ENCODE results near the gene SH3BGR. TPM values are rescaled to one million over a fixed set of nuclear protein-coding genes. Genes with fewer than 3 reads are reported as not detected.

Gene SH3BGR
- polyA plus RNA-seq, 10 donors, result 102 to 237 (median 191) TPM

DNA sequence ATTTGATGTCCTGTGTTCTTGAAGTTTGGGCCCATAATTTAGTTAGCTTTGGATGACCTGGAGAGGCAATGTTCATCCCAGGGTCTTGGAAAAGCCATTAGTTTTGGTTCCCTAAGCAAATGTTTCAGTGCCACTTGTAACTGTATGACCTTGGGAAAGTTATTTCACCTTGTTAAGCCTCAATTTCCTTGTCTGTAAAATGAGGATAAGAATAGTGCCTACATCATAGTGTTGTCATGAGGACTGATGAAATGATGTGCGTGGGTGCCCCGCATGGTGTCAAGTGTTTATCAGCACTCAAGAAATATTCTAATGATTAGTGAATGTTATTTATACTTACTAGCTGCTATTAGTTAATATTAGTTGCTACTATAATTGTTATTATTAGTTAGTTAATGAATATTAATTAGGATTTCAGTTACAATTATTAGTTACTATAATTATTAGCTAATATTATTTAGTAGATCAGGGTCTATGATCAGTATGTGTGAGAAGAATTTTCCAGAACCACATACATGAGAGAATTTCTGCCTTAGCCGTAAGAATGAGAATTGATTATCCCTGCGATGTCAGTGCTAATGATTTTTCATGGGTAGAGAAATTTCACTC is 1.9 kb downstream of the SH3BGR start:
- no peak for DNase-seq

DNA sequence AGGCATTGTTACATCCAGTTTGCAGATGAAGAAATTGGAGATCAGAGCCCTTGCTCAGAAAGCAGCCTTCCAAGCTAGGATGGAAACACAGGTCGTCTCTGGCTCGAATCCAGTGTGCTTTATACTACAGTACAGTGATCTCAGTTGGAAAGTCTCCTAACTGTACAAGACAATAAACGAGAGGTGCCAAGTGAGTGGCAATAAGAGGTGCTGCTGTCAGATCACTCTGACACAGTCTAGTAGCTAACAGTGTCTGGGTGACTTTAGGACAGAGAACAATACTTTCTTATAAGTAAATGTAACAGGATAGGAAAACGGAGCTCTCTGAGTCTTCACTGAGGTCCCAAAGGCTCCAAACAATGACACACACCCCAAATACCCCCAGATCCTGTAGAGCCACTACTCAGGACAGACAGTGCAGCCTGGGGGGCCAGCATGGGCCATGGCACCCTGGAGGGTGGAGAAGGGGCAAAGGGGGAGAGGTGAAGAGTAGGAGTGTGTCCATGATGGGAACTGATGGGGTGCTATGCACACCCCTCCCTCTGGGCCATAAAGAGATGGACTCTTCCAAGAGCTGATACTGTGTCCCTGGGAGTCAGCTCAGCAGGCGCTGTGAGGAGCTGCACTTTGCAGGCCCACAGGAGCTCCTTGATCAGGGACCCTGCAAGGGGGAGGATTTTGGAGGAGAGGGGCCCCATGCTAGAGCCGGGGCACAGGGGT is 3.3 kb downstream of the SH3BGR start:
- no peak for DNase-seq

DNA sequence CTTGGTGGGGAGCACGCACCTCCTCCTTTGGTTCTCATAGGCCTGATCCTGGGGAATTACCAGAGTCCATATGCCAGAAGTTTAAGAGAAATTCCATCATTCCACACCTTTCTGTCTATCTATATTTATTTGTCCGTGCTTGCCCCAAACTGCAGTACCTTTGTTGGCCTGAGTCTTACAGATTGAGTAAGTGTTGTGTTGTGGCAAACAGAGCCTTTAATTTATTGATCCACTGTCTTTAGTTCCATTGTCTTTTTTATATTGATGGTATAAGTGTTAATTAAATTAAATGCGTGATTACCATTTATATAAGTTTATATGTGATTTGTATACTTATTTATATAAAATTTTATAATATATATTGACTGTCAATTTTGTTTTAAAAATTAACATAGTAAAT is 4.9 kb downstream of the SH3BGR start:
- no peak for DNase-seq

DNA sequence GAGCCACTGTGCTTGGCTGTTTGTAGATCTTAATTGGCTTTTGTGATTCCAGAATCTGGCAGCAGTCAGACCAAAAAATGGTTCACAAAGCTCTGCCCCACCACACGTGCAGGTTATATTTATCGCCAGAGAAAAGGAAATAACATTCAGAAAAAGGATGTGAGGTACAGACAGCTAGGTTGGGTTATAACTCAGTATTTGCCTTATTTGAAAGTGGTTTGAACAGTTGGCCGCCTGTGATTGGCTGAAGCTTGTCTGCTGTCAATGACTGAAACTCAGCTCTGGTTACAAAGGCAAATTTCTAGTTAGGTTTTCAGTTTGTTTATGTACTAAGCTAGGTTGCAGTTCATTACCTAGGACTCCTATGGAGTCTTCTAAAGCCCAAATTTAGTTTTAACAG is 9.6 kb downstream of the SH3BGR start:
- no peak for DNase-seq

DNA sequence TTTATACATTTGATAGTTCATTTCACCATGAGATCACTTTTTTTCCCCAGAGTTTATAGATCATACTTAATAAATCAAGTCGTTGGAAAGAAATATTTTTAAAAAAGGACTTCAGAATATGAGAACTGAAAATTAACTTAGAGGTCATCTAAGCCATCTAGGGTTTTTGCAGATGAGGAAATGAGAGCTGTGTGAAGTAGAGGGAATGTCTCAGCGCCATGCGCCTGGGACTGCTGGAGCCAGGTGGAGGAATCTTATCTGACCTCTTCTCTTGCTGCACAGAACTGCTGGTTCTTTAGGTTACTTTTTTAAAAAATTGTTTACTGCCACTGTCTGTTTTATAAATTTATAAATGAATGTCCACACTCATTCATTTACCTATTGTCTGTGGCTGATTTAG is 11.5 kb downstream of the SH3BGR start:
- no peak for DNase-seq

DNA sequence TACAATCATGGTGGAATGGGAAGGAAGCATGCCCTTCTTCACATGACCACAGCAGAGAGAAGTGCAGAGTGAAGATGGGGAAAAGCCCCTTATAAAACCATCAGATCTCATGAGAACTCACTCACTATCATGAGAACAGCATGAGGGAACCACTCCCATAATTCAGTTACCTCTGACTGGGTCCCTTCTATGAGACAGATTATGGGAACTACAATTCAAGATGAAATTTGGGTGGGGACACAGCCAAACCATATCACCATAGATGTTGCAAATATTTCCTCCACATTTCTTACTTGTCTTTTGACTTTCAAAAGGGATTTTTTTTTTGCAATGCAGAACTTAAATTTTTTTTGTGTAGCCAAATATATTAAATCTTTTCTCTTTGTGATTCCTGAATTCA is 14.8 kb downstream of the SH3BGR start:
- DNase-seq, result no peak

DNA sequence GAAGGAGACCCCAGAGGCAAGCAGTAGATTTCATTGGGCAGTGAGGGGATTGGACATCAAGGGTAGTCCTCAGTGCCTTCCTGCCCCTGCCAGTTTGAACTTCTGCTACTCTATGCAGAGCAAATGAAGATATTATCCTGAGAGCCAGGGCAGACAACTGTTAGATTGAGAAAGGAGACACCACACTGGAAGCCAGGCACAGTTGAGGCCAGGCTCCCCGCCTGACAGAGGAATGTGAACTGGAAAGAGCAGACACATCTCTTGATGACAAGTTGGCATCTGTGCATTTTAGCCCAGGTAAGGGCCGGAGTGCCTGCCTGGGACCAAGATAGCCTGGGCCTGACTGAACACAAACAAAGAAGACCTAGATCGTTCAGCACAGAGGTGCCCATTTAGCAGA is 16.0 kb downstream of the SH3BGR start:
- no peak for DNase-seq

DNA sequence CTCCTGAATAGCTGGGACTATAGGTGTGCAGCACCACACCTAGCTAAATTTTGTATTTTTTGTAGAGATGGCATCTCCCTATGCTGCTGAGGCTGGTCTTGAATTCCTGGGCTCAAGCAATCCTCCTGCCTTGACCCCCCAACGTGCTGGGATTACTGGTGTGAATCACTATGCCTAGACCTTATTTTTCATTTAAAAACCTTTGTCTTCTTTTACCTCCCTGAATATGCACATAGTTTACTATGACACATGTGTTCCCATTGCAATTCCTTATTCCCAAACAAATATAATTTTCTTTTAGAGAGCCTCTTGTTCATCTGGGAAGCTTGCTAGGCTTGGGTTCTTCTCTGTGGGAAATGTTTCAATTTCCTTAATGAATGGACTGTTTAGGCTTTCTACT is 16.8 kb downstream of the SH3BGR start:
- no peak for DNase-seq

DNA sequence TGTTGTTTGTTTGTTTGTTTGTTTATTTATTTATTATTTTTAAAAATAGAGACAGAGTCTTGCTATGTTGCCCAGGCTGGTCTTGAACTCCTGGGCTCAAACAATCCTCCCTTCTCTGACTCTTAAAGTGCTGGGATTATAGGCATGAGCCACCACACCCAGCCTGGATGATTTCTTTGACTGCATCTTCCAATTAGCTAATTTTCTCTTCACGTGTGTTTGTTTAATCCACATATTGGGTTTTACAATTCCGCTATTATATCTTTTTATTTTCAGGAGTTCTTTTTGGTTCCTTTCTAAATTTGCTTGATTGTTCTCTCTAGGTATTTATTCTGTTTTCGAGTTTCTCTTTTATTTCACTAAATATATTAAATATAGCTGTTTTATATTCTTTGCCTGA is 19.8 kb downstream of the SH3BGR start:
- no peak for DNase-seq

DNA sequence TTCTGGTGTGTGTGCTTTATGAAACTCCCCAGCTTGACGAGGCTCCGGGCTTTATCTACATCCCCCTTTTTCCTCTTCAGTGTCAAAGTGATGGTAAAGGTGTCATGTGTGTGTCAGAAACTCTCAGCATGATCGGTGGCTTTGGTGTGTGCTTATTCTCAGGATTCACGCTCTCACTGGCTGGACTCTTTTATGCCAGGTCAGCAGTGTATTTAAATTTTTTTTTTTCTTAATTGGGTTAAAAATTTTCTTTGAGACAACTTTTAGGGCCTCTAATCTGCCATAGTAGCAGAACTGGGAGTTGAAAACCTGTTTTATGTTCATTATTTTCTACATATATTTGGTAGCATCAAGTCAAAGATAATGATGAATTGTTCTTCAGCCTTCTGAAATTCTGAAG is 21.0 kb downstream of the SH3BGR start:
- no peak for DNase-seq

DNA sequence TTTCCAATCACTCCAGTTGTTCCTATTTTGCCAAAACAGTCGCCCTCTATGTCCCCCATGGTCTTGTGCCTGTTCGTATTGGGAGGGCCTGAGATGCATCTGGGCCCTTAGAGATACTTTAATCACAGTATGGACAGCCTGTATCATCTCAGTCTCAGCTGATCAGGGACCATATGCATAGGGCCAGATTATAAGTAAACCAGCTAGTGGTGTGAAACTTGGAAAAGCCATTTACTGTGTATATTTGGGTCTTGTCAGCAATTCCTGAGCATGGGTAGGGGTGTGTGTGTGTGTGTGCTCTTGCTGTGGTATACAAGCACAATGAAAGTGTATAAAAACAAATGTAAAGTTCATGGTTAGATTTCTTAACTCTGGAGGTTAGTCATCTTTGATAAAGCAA is 22.8 kb downstream of the SH3BGR start:
- DNase-seq, result no peak

DNA sequence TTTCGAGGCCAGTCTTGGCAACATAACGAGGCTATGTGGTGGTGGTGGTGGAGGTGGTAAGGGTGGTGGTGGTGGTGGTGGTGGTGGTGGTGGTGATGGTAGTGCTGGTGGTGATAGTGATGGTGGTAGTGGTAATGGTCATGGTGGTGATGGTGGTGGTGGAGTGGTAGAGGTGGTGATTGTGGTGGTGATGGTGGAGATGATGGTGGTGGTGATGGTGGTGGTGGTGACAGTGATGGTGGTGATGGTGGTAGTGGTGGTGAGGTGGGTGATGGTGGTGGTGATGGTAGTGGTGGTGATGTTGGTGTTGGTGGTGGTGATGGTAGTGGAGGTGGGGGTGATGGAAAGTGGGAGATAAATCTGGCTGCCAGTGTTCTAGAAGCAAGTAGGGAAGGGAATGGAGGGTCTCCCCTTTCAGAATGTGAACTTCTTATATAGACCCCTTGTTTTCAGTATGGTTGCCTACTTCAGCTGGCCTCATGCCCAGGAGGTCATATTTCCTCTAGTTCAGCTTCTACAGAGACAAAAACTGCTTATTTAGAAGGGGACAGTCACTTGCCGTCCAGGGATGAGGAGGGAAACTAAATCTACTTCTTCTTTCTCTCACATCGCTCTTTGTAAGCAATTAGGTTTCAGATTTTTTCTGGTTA is 27.5 kb downstream of the SH3BGR start:
- DNase-seq, result no peak

DNA sequence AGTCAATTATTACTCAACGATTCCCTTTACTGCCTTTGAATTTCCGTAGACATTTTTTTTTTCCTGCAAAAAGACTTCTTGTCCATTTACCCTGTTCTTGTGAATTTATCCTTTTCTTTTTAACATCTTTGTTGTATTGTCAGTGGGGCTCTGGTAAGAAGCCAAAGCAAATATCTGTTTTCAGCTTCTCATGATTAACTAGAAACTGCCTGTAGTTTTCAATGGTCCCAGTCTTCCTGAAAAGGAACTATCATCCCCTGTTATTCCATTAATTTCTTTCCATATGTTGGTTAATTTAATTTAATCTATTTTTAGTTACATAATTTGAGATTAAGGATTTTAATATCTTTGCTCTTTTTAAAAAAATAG is 28.0 kb downstream of the SH3BGR start:
- DNase-seq, result no peak

DNA sequence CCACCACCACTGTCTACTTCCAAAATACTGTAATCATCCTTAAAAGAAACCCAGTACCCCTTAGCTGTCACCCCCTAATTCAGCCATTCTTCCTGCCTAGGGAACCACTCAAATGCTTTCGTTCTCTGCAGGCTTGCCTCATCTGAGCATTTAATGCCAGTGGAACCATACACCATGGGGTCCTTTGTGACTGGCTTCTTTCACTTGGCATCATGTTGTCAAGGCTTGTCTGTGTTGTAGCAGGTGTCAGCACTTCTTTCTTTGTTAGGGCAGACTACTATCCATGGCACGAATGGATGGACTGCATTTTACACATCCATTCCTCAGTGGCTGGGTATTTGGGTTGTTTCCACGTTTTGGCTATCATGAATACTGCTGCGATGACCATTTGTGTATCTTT is 28.5 kb downstream of the SH3BGR start:
- no peak for DNase-seq

DNA sequence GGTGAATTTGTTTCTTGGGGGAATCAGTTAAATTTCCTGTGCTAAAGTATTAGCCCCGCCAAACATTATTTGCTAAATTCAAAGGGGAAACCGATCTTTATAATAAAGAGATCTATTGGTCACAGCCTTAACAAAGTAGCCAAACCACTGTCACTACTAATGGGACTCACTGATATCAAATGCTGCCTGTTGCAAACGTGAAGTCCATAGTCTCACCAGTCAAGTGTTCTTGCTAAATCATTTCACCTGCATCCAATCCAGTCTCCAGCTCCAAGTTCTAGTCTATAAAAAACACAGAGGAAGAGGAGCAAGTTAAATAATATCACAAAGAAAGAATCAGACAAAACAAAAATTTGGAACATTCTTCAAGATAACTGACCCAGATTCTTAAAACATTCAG is 30.1 kb downstream of the SH3BGR start:
- no peak for DNase-seq

DNA sequence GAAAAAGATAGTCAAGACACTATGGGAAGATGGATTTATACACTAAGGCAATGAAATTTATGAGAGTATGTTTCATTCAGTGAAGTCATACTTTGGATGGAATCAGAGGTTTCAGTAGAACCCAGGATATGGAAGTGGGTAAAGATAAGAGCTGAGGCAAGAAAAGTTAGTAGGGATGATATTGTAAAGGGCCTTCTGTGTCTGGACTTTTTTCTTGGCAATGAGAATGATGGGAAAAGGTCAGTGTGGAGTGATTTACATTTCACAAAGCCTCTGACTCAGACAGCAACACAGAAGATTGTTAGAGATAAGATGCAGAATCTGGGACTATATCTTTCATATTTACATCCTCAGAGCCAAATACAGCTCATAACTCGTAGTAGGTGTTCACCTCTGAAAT is 32.1 kb downstream of the SH3BGR start:
- DNase-seq, result peak in 2 of 3 donors; percentile 10 to 37

DNA sequence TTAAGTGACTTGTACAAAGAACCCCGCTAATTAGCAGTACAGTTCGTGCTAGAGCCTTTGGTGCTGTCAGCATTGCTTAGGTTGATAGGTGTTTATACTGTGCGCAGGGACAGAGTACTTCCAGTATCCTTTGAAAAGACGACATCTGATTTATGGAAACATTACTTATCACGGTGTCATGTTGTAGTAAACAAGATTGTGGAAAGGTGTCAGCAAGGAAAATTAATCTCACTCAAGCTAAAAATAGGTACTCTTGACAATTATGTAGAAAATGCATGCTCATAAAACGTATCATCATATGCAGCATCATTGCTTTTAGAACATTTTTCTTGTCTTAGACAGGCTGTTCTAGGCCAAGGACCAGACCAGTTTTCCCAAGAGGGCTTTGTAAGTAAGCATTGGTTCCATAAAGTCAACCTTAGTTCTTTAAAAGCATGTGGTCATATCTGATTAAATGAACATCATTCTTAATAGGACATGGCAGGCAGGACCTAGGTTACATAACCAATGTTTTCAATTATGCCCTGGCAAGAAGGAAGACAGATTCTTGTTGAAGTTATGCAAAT is 33.0 kb downstream of the SH3BGR start:
- peak; percentile 22 to 59 (median 33) for DNase-seq

DNA sequence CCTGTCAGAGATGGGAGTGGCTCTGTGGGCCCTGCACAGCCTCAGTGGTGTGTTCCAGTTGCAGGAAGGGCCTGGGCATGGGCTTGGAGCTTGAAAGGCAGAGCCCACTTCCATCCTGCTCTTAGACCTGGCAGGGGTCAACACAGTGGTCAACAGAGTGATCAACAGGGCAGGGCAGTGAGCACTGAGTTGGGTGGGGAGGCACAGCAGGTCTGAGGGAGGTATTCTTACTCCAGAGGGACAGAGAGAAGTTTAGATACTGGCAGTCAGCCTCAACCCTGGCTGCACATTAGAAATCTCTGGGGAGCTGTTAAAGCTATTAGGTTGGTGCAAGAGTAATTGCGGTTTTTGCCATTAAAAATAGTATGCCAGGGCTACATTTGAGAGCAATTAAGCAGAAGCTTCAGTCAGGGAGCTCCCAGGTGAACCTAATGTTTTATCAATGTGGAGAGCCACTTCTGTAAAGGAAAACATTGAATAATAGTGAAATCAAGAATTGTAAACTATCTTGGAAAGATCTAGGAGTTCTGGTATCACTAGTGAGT is 37.7 kb downstream of the SH3BGR start:
- DNase-seq, result no peak

DNA sequence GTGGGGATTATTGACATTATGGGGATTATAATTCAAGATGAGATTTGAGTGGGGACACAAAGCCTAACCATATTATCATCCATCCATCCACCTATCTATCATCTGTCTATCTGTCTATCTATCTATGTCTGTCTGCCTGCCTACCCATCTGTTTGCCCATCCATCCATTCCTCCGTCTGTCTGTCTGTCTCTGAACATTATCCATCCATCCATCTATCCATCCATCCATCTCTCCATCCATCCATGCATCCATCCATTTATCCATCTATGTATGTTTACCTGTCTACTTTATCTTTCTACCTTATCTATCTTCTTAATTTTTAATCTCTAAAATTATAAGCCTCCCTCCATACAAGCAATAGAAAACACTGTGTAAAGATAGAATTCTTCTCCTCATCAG is 47.4 kb downstream of the SH3BGR start:
- DNase-seq, result no peak

DNA sequence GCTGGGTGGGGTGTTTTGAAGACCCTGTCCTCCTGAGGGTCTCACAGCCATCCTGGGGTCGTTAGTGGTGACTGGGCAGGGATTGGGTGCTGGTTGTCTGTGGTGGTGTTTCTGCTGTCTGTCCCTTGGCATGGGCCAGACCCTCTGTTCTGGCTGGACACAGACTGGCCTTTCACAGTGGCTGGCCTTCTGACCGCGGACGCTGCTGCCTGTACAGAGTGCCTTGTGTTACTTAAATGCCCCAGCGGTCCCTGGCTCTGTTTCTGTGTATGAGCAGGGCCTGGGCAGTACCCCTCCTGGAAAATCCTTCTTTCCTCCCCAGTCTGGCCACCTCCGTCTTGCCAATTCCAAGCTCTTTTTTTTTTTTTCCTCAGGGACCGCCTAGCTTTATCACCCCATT is 50.9 kb downstream of the SH3BGR start:
- DNase-seq, result no peak

DNA sequence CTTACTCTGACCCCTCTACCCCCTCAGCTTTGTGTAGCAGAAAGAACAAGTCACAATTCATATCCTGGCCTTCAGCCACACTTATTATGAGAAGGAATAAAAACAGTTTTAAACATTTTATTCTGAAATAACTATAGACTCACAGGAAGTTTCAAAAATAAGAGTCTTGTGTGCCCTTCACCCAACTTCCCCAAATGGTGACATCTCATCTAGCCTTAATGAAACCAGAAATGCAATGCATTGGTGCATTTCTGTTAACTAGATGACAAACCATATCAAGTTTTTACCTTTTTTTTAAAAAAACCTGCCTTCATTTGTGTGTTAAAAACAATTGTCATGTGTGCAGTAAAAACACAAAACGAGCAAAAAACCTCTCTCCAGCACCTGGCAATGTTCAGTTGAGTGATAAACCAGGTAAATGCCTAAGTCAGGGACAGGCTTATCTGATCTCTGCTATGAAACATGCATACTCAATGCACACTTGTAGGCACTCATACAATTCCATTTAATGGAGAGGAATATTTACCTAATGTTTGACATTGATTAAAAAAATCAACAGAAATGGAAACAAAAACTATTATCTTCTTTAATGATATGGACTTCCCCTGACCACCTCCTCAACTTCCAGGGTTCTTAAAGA is 51.5 kb downstream of the SH3BGR start:
- no peak for DNase-seq

DNA sequence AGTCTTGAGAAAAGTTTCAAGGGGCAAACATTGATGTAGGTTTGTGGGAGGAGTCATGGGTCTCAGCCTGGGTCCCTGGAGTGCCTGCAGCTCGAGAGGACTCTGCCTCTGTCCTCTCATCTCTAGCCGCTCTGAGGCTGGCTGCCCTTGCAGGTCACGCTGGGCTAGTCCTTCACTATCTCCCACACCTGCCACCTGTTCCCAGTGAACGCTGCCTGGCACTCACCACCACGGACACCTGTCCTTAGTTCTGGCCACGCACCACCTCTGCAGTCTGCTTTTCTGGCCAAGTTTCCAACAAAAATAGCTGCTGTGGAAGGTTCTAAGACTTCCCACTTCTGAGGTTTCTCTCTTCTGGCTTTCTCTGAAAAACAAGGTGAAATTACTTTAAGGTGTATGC is 52.5 kb downstream of the SH3BGR start:
- DNase-seq, result no peak
